Right hindlimb (tissue), 1 donor: ENCODE measurements around the gene ZNF497.

Experiments
- DNase-seq: peaks from one replicate; pipeline ENCODE4 v3.0.0-alpha.2; 2018

Gene ZNF497

GRCh38 chr19:58304748-58305064 is 57.8 kb downstream of the ZNF497 start:
- DNase-seq = no peak
